H1 (cell line): ENCODE measurements around the gene HNF4A. TPM values are rescaled to one million over a fixed set of nuclear protein-coding genes. Genes with fewer than 3 reads are reported as not detected.

Experiments used
- KDM5A ChIP-seq: fragments of 200-600 bp; IDR thresholded peaks from 2 replicates; pipeline ENCODE4 v1.7.1; 2012; ENCODE audit warnings: mild to moderate bottlenecking, low read length, inconsistent platforms, mixed read lengths
- POLR2A ChIP-seq, 2 experiments: IDR thresholded peaks; 1 replicate in 1 of 2; 2 replicates in 1 of 2; pipeline ENCODE4 v1.6.1; 2011; ENCODE audit warnings: low read depth in 2 of 2, low read length in 2 of 2, mild to moderate bottlenecking in 2 of 2; ENCODE audit errors: control extremely low read depth in 1 of 2
- RAD21 ChIP-seq, 2 experiments: IDR thresholded peaks in 1 of 2; conservative IDR thresholded peaks in 1 of 2; 2 replicates each; pipeline ENCODE4 v1.6.1; 2011; ENCODE audit warnings: low read depth in 2 of 2, low read length in 2 of 2, improper control_type of control experiment in 1 of 2, inconsistent platforms in 1 of 2, mild to moderate bottlenecking in 1 of 2, moderate library complexity in 1 of 2
- polyA plus RNA-seq, 7 experiments: library from polyadenylated mRNA; depleted of rRNA in 3 of 7; stranded (reverse) in 5 of 7; unstranded in 2 of 7; fragments of >200 nt in 5 of 7; fragments of 200-250 nt in 2 of 7; gene quantifications; 1 replicate in 5 of 7; 2 replicates in 1 of 7; 4 replicates in 1 of 7; pipeline versions ENCODE4 v1.2.1 to v1.2.3, GENCODE V29; 2011 to 2013; ENCODE audit warnings: missing spikeins in 2 of 7, mixed read lengths in 2 of 7
- total RNA-seq: library from RNA; stranded (reverse); fragmentation: NEBNext Ultra II Directional; extraction: Animal tissue kit (Norgen Biotek cat#: 25700); gene quantifications from 2 replicates; pipeline ENCODE4 v1.2.1, GENCODE V29; 2021
- TF ChIP-seq, protein P1 (sequence below): fragments of 300-600 bp; sonication (generic); IDR thresholded peaks from 2 replicates; pipeline ENCODE4 v1.7.1; 2012; ENCODE audit warnings: low read length, moderate library complexity, mild to moderate bottlenecking, inconsistent platforms; ENCODE audit not compliant: insufficient replicate concordance
- TF ChIP-seq, protein P2 (sequence below): IDR thresholded peaks from 2 replicates; pipeline ENCODE4 v1.6.1; 2012; ENCODE audit warnings: inconsistent platforms
- TF ChIP-seq, protein P3 (sequence below), 3 experiments: IDR thresholded peaks; 1 replicate in 2 of 3; 2 replicates in 1 of 3; pipeline versions ENCODE4 v1.5.1 to v1.6.1; 2011; ENCODE audit warnings: low read length in 3 of 3, mild to moderate bottlenecking in 3 of 3, inconsistent platforms in 2 of 3, low read depth in 1 of 3, moderate library complexity in 1 of 3; ENCODE audit not compliant: insufficient read depth in 1 of 3; ENCODE audit errors: control extremely low read depth in 1 of 3

Gene HNF4A
- total and polyA plus RNA-seq, 2 of the 8 experiments (the other 6 are each of a cell fraction or from before 2014, with no cell fraction given): 0.03 TPM; not detected in 1

DNA sequence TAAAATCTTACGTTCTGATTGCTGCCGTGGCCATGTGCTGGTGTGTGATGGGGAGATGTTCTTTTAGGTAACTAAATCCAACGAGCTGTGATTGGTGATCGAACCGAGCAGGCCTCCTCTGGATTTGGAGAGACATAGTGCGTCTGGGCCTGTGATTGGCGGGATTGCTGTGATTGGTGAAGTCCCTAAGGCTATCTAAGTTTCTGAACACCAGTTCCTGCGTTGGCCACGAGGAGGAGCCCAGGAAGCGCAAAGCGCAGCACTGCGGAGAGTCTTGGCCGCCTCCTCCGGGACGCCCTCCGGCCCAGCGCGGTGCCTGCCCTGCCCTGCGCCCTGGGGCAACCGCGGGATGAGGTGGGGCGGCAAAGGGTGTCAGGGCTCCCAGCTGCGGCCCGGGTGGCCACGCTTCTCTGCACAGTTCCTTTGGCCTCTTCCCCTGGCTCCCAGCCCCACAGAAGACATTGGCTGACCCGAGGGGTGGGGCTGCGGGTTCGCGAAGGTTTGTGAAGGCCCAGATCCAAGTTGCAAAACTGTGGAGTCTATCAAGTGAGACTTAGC, 33.0 kb downstream of the HNF4A start (continued):
- TF ChIP-seq RAD21 (IDR thresholded peaks at IDR 0.05 in 1 of 2, conservative IDR thresholded peaks at IDR 0.05 in 1 of 2; ENCODE audit: low read depth in 2 of 2, low read length in 2 of 2) (peak; percentile 89 to 90), KDM5A (no peak), POLR2A (IDR thresholded peaks at IDR 0.05; ENCODE audit: control extremely low read depth in 1 of 2, low read depth in 2 of 2, low read length in 2 of 2) (no peak)
- TF ChIP-seq, protein P1, sequence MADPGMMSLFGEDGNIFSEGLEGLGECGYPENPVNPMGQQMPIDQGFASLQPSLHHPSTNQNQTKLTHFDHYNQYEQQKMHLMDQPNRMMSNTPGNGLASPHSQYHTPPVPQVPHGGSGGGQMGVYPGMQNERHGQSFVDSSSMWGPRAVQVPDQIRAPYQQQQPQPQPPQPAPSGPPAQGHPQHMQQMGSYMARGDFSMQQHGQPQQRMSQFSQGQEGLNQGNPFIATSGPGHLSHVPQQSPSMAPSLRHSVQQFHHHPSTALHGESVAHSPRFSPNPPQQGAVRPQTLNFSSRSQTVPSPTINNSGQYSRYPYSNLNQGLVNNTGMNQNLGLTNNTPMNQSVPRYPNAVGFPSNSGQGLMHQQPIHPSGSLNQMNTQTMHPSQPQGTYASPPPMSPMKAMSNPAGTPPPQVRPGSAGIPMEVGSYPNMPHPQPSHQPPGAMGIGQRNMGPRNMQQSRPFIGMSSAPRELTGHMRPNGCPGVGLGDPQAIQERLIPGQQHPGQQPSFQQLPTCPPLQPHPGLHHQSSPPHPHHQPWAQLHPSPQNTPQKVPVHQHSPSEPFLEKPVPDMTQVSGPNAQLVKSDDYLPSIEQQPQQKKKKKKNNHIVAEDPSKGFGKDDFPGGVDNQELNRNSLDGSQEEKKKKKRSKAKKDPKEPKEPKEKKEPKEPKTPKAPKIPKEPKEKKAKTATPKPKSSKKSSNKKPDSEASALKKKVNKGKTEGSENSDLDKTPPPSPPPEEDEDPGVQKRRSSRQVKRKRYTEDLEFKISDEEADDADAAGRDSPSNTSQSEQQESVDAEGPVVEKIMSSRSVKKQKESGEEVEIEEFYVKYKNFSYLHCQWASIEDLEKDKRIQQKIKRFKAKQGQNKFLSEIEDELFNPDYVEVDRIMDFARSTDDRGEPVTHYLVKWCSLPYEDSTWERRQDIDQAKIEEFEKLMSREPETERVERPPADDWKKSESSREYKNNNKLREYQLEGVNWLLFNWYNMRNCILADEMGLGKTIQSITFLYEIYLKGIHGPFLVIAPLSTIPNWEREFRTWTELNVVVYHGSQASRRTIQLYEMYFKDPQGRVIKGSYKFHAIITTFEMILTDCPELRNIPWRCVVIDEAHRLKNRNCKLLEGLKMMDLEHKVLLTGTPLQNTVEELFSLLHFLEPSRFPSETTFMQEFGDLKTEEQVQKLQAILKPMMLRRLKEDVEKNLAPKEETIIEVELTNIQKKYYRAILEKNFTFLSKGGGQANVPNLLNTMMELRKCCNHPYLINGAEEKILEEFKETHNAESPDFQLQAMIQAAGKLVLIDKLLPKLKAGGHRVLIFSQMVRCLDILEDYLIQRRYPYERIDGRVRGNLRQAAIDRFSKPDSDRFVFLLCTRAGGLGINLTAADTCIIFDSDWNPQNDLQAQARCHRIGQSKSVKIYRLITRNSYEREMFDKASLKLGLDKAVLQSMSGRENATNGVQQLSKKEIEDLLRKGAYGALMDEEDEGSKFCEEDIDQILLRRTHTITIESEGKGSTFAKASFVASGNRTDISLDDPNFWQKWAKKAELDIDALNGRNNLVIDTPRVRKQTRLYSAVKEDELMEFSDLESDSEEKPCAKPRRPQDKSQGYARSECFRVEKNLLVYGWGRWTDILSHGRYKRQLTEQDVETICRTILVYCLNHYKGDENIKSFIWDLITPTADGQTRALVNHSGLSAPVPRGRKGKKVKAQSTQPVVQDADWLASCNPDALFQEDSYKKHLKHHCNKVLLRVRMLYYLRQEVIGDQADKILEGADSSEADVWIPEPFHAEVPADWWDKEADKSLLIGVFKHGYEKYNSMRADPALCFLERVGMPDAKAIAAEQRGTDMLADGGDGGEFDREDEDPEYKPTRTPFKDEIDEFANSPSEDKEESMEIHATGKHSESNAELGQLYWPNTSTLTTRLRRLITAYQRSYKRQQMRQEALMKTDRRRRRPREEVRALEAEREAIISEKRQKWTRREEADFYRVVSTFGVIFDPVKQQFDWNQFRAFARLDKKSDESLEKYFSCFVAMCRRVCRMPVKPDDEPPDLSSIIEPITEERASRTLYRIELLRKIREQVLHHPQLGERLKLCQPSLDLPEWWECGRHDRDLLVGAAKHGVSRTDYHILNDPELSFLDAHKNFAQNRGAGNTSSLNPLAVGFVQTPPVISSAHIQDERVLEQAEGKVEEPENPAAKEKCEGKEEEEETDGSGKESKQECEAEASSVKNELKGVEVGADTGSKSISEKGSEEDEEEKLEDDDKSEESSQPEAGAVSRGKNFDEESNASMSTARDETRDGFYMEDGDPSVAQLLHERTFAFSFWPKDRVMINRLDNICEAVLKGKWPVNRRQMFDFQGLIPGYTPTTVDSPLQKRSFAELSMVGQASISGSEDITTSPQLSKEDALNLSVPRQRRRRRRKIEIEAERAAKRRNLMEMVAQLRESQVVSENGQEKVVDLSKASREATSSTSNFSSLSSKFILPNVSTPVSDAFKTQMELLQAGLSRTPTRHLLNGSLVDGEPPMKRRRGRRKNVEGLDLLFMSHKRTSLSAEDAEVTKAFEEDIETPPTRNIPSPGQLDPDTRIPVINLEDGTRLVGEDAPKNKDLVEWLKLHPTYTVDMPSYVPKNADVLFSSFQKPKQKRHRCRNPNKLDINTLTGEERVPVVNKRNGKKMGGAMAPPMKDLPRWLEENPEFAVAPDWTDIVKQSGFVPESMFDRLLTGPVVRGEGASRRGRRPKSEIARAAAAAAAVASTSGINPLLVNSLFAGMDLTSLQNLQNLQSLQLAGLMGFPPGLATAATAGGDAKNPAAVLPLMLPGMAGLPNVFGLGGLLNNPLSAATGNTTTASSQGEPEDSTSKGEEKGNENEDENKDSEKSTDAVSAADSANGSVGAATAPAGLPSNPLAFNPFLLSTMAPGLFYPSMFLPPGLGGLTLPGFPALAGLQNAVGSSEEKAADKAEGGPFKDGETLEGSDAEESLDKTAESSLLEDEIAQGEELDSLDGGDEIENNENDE: no peak
- TF ChIP-seq, protein P2, sequence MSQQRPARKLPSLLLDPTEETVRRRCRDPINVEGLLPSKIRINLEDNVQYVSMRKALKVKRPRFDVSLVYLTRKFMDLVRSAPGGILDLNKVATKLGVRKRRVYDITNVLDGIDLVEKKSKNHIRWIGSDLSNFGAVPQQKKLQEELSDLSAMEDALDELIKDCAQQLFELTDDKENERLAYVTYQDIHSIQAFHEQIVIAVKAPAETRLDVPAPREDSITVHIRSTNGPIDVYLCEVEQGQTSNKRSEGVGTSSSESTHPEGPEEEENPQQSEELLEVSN: peak; percentile 61; the same call in 1 of the 2 replicates
- TF ChIP-seq, protein P3, sequence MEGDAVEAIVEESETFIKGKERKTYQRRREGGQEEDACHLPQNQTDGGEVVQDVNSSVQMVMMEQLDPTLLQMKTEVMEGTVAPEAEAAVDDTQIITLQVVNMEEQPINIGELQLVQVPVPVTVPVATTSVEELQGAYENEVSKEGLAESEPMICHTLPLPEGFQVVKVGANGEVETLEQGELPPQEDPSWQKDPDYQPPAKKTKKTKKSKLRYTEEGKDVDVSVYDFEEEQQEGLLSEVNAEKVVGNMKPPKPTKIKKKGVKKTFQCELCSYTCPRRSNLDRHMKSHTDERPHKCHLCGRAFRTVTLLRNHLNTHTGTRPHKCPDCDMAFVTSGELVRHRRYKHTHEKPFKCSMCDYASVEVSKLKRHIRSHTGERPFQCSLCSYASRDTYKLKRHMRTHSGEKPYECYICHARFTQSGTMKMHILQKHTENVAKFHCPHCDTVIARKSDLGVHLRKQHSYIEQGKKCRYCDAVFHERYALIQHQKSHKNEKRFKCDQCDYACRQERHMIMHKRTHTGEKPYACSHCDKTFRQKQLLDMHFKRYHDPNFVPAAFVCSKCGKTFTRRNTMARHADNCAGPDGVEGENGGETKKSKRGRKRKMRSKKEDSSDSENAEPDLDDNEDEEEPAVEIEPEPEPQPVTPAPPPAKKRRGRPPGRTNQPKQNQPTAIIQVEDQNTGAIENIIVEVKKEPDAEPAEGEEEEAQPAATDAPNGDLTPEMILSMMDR (IDR thresholded peaks at IDR 0.05; ENCODE audit: control extremely low read depth in 1 of 3, insufficient read depth in 1 of 3, low read depth in 1 of 3, low read length in 3 of 3): peak; percentile 90 to 93 (median 92)
